ENCODE data around the gene ZNF555.
"Not testable (repeated sequence)": the region's sequence is repeated elsewhere in the genome, so short reads cannot be mapped to it uniquely, and the experiment has no call there.

The ZNF555 gene

GRCh38 chr19:2840794-2841791 is at the start of gene ZNF555:
ZNF555 (plus strand) TSS chr19:2841475; CDS start chr19:2841573, 98 bp downstream.
- peak; percentile 93 to 96 for DNase-seq (ENCODE audit: low read depth in 1 of 2, low spot score in 1 of 2)

- DNase-seq (ENCODE audit: low read depth in 1 of 2, low spot score in 1 of 2): no peak
Observed at GRCh38 chr19:2791876-2792275, 49.4 kb upstream of the ZNF555 start.

DNA sequence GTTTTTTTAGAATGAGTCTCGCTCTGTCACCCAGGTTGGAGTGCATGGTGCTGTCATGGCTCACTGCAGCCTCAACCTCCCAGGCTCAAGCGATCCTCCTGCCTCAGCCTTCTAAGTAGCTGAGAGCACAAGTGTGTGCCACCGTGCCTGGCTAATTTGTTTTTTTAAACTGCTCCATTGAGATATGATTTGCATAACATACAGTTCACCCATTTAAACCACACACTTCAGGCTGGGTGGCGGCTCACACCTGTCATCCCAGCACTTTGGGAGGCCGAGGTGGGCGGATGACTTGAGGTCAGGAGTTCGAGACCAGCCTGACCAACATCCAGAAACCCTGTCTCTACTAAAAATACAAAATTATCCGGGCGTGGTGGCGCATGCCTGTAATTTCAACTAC is 48.6 kb upstream of the ZNF555 start:
- not testable (repeated sequence) for DNase-seq (ENCODE audit: low read depth in 1 of 2, low spot score in 1 of 2)

DNA sequence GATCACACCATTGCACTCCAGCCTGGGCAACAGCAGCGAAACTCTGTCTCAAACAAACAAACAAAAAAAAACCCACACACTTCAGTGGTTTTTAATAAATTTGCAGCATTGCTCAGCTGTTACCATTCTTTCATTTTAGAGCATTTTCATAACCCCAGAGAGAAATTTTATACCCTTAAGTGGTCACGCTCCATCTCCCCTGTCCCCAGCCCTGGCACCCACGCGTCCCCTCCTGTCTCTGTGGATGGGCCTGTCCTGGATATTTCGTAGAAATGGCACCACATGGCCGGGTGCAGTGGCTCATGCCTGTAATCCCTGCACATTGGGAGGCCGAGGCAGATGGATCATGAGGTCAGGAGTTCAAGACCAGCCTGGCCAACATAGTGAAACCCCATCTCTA is 48.1 kb upstream of the ZNF555 start:
- DNase-seq (ENCODE audit: low read depth in 1 of 2, low spot score in 1 of 2): no peak

DNA sequence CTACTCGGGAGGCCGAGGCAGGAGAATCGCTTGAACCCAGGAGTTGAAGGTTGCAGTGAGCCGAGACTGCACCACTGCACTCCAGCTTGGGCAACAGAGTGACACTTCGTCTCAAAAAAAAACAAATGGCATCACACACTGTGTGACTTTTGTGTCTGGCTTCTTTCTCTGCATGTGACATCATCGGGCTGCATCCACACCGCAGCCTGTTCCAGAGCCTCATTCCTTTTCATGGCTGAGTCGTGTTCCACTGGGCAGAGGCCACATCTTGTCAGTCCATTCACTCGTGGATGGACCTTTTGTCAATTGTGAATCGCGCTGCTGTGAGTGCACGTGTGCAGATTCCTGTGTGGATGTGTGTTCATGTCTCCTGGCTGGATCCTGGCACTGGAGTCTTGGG is 47.7 kb upstream of the ZNF555 start:
- DNase-seq (ENCODE audit: low read depth in 1 of 2, low spot score in 1 of 2): no peak

GRCh38 chr19:2795827-2796658 is 45.2 kb upstream of the ZNF555 start:
- no peak for DNase-seq (ENCODE audit: low read depth in 1 of 2, low spot score in 1 of 2)

DNA sequence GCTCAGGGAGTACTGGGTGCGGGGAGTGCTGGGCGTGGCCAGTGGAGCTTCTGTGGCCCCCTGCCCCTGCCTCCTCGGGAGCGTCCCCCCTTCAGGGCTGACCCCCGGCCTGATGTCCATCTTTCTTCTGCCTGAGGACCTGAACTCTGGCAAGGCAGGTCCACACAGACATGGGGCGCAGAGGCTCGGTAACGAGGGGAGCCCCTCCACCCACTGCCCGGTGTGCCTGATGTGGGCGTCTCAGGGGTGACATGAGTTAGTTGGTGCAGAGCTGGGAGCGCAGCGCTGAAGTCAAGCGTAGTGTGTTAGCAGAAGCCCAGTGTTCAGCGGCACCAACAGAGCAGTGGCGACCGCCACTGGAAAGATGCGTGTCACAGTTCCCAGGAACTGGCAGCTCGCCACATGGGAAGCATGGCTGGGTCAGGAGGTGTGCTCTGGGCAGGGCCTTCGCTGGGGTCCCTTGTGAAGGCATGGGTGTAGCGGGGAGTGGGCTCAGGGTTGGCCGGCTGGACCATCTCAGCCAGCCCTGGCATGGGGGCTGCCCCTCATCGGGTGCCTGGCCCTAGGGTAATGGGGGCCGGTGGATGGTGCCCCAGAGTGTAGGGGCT is 44.5 kb upstream of the ZNF555 start:
- no peak for DNase-seq (ENCODE audit: low read depth in 1 of 2, low spot score in 1 of 2)

DNA sequence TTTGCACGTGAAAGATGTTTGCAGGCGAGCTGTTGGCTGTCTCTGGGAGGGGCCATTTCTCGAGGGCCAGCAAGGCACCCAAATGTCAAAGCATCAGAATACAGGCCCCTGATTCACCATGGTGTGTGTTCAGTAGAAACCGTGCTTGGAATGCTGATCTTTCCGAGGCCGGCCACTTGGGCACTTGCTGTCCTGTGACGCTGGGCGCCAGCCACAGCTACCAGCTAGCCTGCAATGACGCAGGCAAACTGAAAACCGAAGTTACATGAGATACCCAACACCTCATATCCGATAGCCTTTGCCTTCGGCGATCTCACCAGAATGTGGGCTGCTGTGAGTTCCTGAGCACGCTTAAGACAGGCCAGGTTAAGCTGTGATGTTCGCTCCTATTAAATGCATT is 44.0 kb upstream of the ZNF555 start:
- DNase-seq (ENCODE audit: low read depth in 1 of 2, low spot score in 1 of 2): no peak

DNA sequence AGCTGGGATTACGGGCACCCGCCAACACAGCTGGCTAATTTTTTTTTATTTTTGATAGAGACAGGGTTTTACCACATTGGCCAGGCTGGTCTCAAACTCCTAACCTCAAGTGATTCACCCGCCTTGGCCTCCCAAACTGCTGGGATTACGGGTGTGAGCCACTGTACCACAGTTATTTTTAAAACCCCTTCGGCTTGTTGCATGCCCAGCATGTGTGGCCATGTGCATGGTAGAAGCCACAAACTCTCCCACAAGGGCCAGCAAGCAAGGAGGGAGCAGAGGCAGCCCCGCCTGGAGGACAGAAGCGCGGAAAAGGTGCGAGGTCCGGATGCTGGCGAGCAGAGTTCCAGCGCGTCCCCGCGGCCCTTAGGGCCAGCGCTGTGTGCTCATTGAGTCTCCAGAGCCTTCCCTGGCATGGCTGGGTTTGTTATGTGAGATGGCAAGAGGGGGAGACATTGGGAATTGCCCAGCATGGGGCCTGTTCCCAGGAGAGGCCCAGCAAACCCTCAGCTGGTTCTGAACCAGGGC is 43.1 kb upstream of the ZNF555 start:
- no peak for DNase-seq (ENCODE audit: low read depth in 1 of 2, low spot score in 1 of 2)

- DNase-seq (ENCODE audit: low read depth in 1 of 2, low spot score in 1 of 2): no peak
Observed at GRCh38 chr19:2798733-2799132, 42.5 kb upstream of the ZNF555 start.

GRCh38 chr19:2799273-2800020 is 41.8 kb upstream of the ZNF555 start:
- no peak for DNase-seq (ENCODE audit: low read depth in 1 of 2, low spot score in 1 of 2)

DNA sequence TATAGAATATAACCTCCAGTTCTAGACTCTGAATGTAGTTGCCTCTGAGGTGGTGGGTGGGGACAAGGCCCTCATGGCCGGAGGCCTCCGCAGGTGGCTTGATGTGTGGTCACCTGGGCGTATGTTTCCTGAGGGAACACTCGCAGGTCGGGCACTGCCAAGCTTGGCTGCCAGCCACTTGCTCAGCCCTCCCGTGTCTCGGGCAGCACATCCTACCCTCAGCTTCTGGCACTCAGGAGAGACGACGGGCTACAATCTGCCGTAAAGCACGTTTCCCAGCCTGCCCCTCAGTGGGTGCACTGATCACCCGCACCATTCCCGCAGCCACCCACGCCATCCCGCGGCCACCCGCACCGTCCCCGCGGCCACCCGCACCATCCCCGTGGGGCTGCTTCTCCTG is 40.8 kb upstream of the ZNF555 start:
- no peak for DNase-seq (ENCODE audit: low read depth in 1 of 2, low spot score in 1 of 2)

- no peak for DNase-seq (ENCODE audit: low read depth in 1 of 2, low spot score in 1 of 2)
Observed at GRCh38 chr19:2802826-2803225, 38.4 kb upstream of the ZNF555 start.

- DNase-seq (ENCODE audit: low read depth in 1 of 2, low spot score in 1 of 2): no peak
Observed at GRCh38 chr19:2803486-2804155, 37.7 kb upstream of the ZNF555 start.

DNA sequence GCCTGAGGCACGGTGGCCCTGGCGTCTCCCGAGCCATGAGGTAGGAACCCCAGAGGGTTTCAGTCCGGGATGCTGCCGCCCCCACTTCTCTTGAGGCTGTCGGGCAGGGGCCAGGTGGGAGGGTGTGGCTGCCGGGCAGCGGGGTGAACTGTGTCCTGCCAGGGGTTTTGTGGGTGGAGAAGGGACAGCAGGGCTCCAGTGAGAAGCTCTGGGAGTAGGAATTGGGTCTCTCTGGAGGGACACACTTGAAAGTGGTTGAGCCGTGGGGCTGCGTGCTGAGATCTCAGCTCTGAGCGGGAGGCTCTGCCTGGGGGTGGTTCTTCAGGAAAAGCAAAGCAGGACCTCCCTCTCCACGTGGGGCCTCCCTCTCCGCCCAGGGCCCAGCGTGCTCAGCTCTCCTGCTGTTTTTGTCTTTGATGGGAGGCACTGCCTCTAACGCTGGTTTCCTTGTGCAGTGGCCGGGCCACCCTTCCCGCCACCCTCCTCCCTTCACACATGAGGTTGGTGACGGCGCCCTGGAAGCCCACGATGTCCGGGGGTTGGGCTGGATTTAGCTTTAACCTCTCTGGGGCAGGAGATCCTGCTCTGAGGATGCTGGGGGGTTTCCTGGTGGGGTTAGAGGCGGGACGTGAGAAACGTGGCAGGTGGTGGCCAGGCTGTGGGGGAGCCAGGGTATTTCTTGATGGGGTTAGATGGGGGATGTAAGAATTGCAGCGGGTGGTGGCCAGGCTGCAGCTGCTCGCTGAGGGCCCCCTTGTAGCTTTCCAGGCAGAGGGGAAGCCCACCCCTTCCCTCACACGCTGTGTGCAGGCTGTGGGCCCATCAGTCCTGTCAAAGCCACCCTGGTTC is 36.9 kb upstream of the ZNF555 start:
- DNase-seq (ENCODE audit: low read depth in 1 of 2, low spot score in 1 of 2): no peak

DNA sequence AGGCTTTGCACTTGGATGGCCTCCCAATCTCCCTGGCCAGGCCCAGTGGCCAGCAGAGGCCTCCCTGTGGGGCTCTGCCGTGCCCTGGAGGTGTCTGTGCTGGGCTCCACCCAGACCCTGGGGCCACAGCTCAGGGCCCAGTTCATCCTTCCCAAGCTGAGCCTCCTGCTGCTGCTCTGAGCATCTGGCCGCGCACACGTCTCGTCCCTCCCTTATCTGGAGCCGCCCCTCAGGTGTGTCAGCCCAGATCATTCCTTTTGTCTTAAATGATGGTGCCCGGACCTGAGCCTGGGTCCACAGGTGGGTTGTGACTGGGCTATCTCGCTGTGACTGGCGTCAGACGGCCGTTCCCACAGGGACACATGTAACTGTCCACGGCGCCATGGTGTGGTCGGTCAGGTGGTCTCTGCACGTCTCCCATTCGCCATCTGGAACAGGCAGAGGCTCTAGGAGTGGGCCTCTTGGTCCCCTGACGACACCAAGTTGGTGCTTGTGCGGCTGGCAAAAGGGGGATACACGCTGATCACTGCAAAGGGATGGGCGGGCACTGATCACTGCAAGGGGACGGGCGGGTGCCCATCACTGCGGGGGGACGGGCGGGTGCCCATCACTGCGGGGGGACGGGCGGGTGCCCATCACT is 35.9 kb upstream of the ZNF555 start:
- no peak for DNase-seq (ENCODE audit: low read depth in 1 of 2, low spot score in 1 of 2)

GRCh38 chr19:2805991-2806649 is 35.2 kb upstream of the ZNF555 start:
- no peak for DNase-seq (ENCODE audit: low read depth in 1 of 2, low spot score in 1 of 2)

GRCh38 chr19:2806736-2807378 is 34.4 kb upstream of the ZNF555 start:
- no peak for DNase-seq (ENCODE audit: low read depth in 1 of 2, low spot score in 1 of 2)

Data from stimulated activated CD4-positive, alpha-beta T cell treated with anti-CD3 and anti-CD28 coated beads, Interleukin-15, amount 100 ng/mL, for 1 hour (primary cell).